Thyroid gland (tissue), 4 donors: ENCODE data around the gene MTRF1L.

Source experiments
- CTCF ChIP-seq, 6 experiments: fragments of 200-600 bp in 3 of 6; fragments of 450-650 bp in 3 of 6; sonication (generic) in 3 of 6; IDR thresholded peaks; one replicate each; pipeline ENCODE4 v1.5.1; 2016 to 2019; ENCODE audit warnings: antibody characterized with exemption in 6 of 6, mild to moderate bottlenecking in 2 of 6, inconsistent platforms in 1 of 6, moderate library complexity in 1 of 6
- POLR2A ChIP-seq, 2 donors: fragments of 450-650 bp; IDR thresholded peaks; one replicate each; pipeline ENCODE4 v1.6.1; 2017; ENCODE audit warnings: antibody characterized with exemption in 2 of 2, mild to moderate bottlenecking in 2 of 2, moderate library complexity in 1 of 2

- TF ChIP-seq POLR2A (IDR thresholded peaks at IDR 0.05) (no peak), CTCF (IDR thresholded peaks at IDR 0.05) (no peak)
These were observed 32.7 kb downstream of the MTRF1L start for GRCh38 chr6:152969688-152970418.
